Activated CD4-positive, alpha-beta T cell treated with anti-CD3 and anti-CD28 coated beads, Interleukin-10, Interleukin-2, amounts not matched to agents 100 ng/mL and 50 ng/mL, durations not matched to agents 16 hours and 8 hours (primary cell): ENCODE data around the gene CIAO3.

ENCODE experiments used
- DNase-seq: peaks from one replicate; pipeline ENCODE4 v3.0.0-alpha.2; 2020

CIAO3 gene

GRCh38 chr16:687499-687898 is 53.3 kb downstream of the CIAO3 start:
- no peak for DNase-seq

GRCh38 chr16:686459-687260 is 54.1 kb downstream of the CIAO3 start:
- DNase-seq: no peak

- DNase-seq: no peak
Measured at GRCh38 chr16:685967-686366, 54.8 kb downstream of the CIAO3 start.

GRCh38 chr16:684961-685696 is 55.7 kb downstream of the CIAO3 start:
- DNase-seq: no peak

- DNase-seq: peak; percentile 99
Measured at GRCh38 chr16:684071-684794, 56.6 kb downstream of the CIAO3 start, which contains the start of gene JMJD8. TSS of gene JMJD8 (minus strand) at chr16:684334. CDS start at chr16:684319, 15 bp downstream.

- DNase-seq: no peak
Measured at GRCh38 chr16:683396-684070, 57.3 kb downstream of the CIAO3 start.

GRCh38 chr16:682493-683395 is 58.1 kb downstream of the CIAO3 start:
- DNase-seq: no peak

GRCh38 chr16:681746-682427 is 58.9 kb downstream of the CIAO3 start:
- DNase-seq: no peak

GRCh38 chr16:680967-681745 is 59.6 kb downstream of the CIAO3 start:
- peak; percentile 39 for DNase-seq

- DNase-seq: no peak
Measured at GRCh38 chr16:680625-680945, 60.2 kb downstream of the CIAO3 start.

- DNase-seq: peak; percentile 93
Measured at GRCh38 chr16:679814-680624, 60.8 kb downstream of the CIAO3 start, which contains the start of gene STUB1. TSS of gene STUB1 (plus strand) at chr16:680410. CDS start at chr16:680526, 116 bp downstream.
